Measurements from ENCODE around the gene MLLT1.
A peak's percentile ranks its signal among the peaks of the same experiment; 100 is the strongest.

Gene MLLT1

GRCh38 chr19:6279931-6280591 is at the start of gene MLLT1:
Gene MLLT1, minus strand, starts transcription at chr19:6279975. Its CDS starts 191 bp downstream, at chr19:6279784.
- Histone ChIP-seq H4K20me1 (ENCODE audit: control insufficient read depth, insufficient read depth, low read depth, low read length) (peaks cover 18% of the 10 kb centered on the region; the same call in 1 of the 2 replicates), H3K9me3 (ENCODE audit: control insufficient read depth, insufficient read depth, low read length) (no peaks in the 10 kb centered on the region), H3K9me2 (replicated peaks; ENCODE audit: control insufficient read depth, low read length) (no peaks in the 10 kb centered on the region), H3K79me2 (ENCODE audit: control insufficient read depth, low read length) (peaks cover 44% of the 10 kb centered on the region), H3K36me3 (ENCODE audit: control insufficient read depth, low read length) (peaks cover 22% of the 10 kb centered on the region), H3K4me1 (ENCODE audit: control insufficient read depth, low read length) (peaks cover 22% of the 10 kb centered on the region), H3F3A (ENCODE audit: control insufficient read depth, insufficient read depth) (no peaks in the 10 kb centered on the region; the same call in 1 of the 2 replicates), H3K27me3 (ENCODE audit: control insufficient read depth, low read length) (no peaks in the 10 kb centered on the region), H3K27ac (ENCODE audit: low read depth, low read length) (no peak within 1 kb of the TSS), H3K4me2 (ENCODE audit: low read length) (peak within 1 kb of the TSS; percentile 88), H3K4me3 (ENCODE audit: low read length) (peak within 1 kb of the TSS; percentile 76)
- no peak for TF ChIP-seq EZH2phosphoT487 (IDR thresholded peaks at IDR 0.05; ENCODE audit: borderline replicate concordance, low read length)
- peak; percentile 60 for TF ChIP-seq CTCF (IDR thresholded peaks at IDR 0.05; ENCODE audit: low read depth, low read length, poor library complexity, severe bottlenecking)

- no peak overlapping the region for H3K4me3 ChIP-seq (ENCODE audit: low read length)
- no peaks in the 10 kb centered on the region for H3K27me3 ChIP-seq (ENCODE audit: control insufficient read depth, low read length)
- no peaks in the 10 kb centered on the region for H3K79me2 ChIP-seq (ENCODE audit: control insufficient read depth, low read length)
- TF ChIP-seq EZH2phosphoT487 (IDR thresholded peaks at IDR 0.05; ENCODE audit: borderline replicate concordance, low read length) (no peak), CTCF (IDR thresholded peaks at IDR 0.05; ENCODE audit: low read depth, low read length, poor library complexity, severe bottlenecking) (no peak)
- no peak overlapping the region for H3K27ac ChIP-seq (ENCODE audit: low read depth, low read length)
- no peaks in the 10 kb centered on the region for H3K9me2 ChIP-seq (replicated peaks; ENCODE audit: control insufficient read depth, low read length)
- H3K4me1 ChIP-seq (ENCODE audit: control insufficient read depth, low read length), result no peaks in the 10 kb centered on the region
- no peak overlapping the region for H3K4me2 ChIP-seq (ENCODE audit: low read length)
- no peaks in the 10 kb centered on the region for H3F3A ChIP-seq (ENCODE audit: control insufficient read depth, insufficient read depth)
- H4K20me1 ChIP-seq (ENCODE audit: control insufficient read depth, insufficient read depth, low read depth, low read length), result no peaks in the 10 kb centered on the region
- no peaks in the 10 kb centered on the region for H3K9me3 ChIP-seq (ENCODE audit: control insufficient read depth, insufficient read depth, low read length)
- H3K36me3 ChIP-seq (ENCODE audit: control insufficient read depth, low read length), result no peaks in the 10 kb centered on the region
Observed at GRCh38 chr19:6326815-6327214, 47.0 kb upstream of the MLLT1 start.

GRCh38 chr19:6325614-6326013 is 45.8 kb upstream of the MLLT1 start:
- Histone ChIP-seq H3K27ac (ENCODE audit: low read depth, low read length) (no peak overlapping the region), H3K4me3 (ENCODE audit: low read length) (no peak overlapping the region), H3F3A (ENCODE audit: control insufficient read depth, insufficient read depth) (no peaks in the 10 kb centered on the region), H3K4me2 (ENCODE audit: low read length) (no peak overlapping the region), H3K36me3 (ENCODE audit: control insufficient read depth, low read length) (no peaks in the 10 kb centered on the region), H3K4me1 (ENCODE audit: control insufficient read depth, low read length) (no peaks in the 10 kb centered on the region), H4K20me1 (ENCODE audit: control insufficient read depth, insufficient read depth, low read depth, low read length) (no peaks in the 10 kb centered on the region), H3K27me3 (ENCODE audit: control insufficient read depth, low read length) (no peaks in the 10 kb centered on the region), H3K79me2 (ENCODE audit: control insufficient read depth, low read length) (no peaks in the 10 kb centered on the region), H3K9me2 (replicated peaks; ENCODE audit: control insufficient read depth, low read length) (no peaks in the 10 kb centered on the region), H3K9me3 (ENCODE audit: control insufficient read depth, insufficient read depth, low read length) (no peaks in the 10 kb centered on the region)
- TF ChIP-seq EZH2phosphoT487 (IDR thresholded peaks at IDR 0.05; ENCODE audit: borderline replicate concordance, low read length) (no peak), CTCF (IDR thresholded peaks at IDR 0.05; ENCODE audit: low read depth, low read length, poor library complexity, severe bottlenecking) (no peak)
